Measurements from ENCODE around the gene PTPRE. TPM values are rescaled to one million over a fixed set of nuclear protein-coding genes. Genes with fewer than 3 reads are reported as not detected.

PTPRE gene
- polyA plus RNA-seq, 1 donor (not counting 4 experiments of a cell fraction or from before 2014, with no cell fraction given), result 15.1 TPM

GRCh38 chr10:127882391-127882790 is 24.5 kb upstream of the PTPRE start:
- Histone ChIP-seq H3K9me1 (ENCODE audit: control insufficient read depth, extremely low read depth, insufficient read depth, low read length) (no peaks in the 10 kb centered on the region), H2AFZ (ENCODE audit: control insufficient read depth, low read length) (no peak overlapping the region), H3K4me3 (ENCODE audit: control insufficient read depth in 2 of 3, extremely low read depth in 1 of 3, insufficient read depth in 2 of 3, low read depth in 1 of 3, low read length in 3 of 3) (no peak overlapping the region), H3K36me3 (ENCODE audit: control insufficient read depth in 2 of 2, extremely low read depth in 1 of 2, insufficient read depth in 2 of 2, low read length in 2 of 2) (no peaks in the 10 kb centered on the region), H3K27me3 (ENCODE audit: control insufficient read depth, extremely low read depth, insufficient read depth, low read length) (no peaks in the 10 kb centered on the region), H3K27ac (ENCODE audit: control insufficient read depth, insufficient read depth, low read length) (no peak overlapping the region), H3K4me2 (ENCODE audit: control insufficient read depth, extremely low read depth, insufficient read depth, low read depth, low read length) (no peak overlapping the region), H3K9ac (ENCODE audit: control insufficient read depth, extremely low read depth, insufficient read depth, low read length) (no peak overlapping the region), H4K20me1 (ENCODE audit: control insufficient read depth, extremely low read depth, insufficient read depth, low read length) (no peaks in the 10 kb centered on the region), H3K79me2 (ENCODE audit: control insufficient read depth, insufficient read depth, low read length) (no peaks in the 10 kb centered on the region), H3K9me3 (ENCODE audit: control insufficient read depth, low read depth, low read length) (no peaks in the 10 kb centered on the region), H3K4me1 (ENCODE audit: control insufficient read depth, extremely low read depth, insufficient read depth, low read length) (no peaks in the 10 kb centered on the region)
- TF ChIP-seq CTCF (optimal IDR thresholded peaks at IDR 0.05 in 1 of 3, IDR thresholded peaks at IDR 0.05 in 1 of 3, conservative IDR thresholded peaks at IDR 0.05 in 1 of 3; ENCODE audit: extremely low read depth in 1 of 3, insufficient read depth in 2 of 3, low read length in 3 of 3) (no peak), EZH2 (IDR thresholded peaks at IDR 0.05; ENCODE audit: low read length) (no peak)
- dilution Hi-C loops (cut with MboI; ENCODE audit: extremely low pct_ligation_motif_present, low sequenced_read_pairs), result no loop called here
- FAIRE-seq (no peak), DNase-seq (ENCODE audit: low read depth, low spot score) (no peak)

- H4K20me1 ChIP-seq (ENCODE audit: control insufficient read depth, extremely low read depth, insufficient read depth, low read length), result no peaks in the 10 kb centered on the region
- H3K36me3 ChIP-seq (ENCODE audit: control insufficient read depth in 2 of 2, extremely low read depth in 1 of 2, insufficient read depth in 2 of 2, low read length in 2 of 2), result no peaks in the 10 kb centered on the region
- TF ChIP-seq EZH2 (IDR thresholded peaks at IDR 0.05; ENCODE audit: low read length) (no peak), CTCF (optimal IDR thresholded peaks at IDR 0.05 in 1 of 3, IDR thresholded peaks at IDR 0.05 in 1 of 3, conservative IDR thresholded peaks at IDR 0.05 in 1 of 3; ENCODE audit: extremely low read depth in 1 of 3, insufficient read depth in 2 of 3, low read length in 3 of 3) (no peak)
- no peak overlapping the region for H3K4me2 ChIP-seq (ENCODE audit: control insufficient read depth, extremely low read depth, insufficient read depth, low read depth, low read length)
- H3K79me2 ChIP-seq (ENCODE audit: control insufficient read depth, insufficient read depth, low read length), result no peaks in the 10 kb centered on the region
- DNase-seq (ENCODE audit: low read depth, low spot score), result no peak
- H2AFZ ChIP-seq (ENCODE audit: control insufficient read depth, low read length), result no peak overlapping the region
- no peaks in the 10 kb centered on the region for H3K9me1 ChIP-seq (ENCODE audit: control insufficient read depth, extremely low read depth, insufficient read depth, low read length)
- peaks cover 3% of the 10 kb centered on the region for H3K27me3 ChIP-seq (ENCODE audit: control insufficient read depth, extremely low read depth, insufficient read depth, low read length)
- no peaks in the 10 kb centered on the region for H3K9me3 ChIP-seq (ENCODE audit: control insufficient read depth, low read depth, low read length)
- no peak overlapping the region for H3K4me3 ChIP-seq (ENCODE audit: control insufficient read depth in 2 of 3, extremely low read depth in 1 of 3, insufficient read depth in 2 of 3, low read depth in 1 of 3, low read length in 3 of 3)
- H3K9ac ChIP-seq (ENCODE audit: control insufficient read depth, extremely low read depth, insufficient read depth, low read length), result no peak overlapping the region
- dilution Hi-C loops (cut with MboI; ENCODE audit: extremely low pct_ligation_motif_present, low sequenced_read_pairs), result no loop called here
- no peak for FAIRE-seq
- no peaks in the 10 kb centered on the region for H3K4me1 ChIP-seq (ENCODE audit: control insufficient read depth, extremely low read depth, insufficient read depth, low read length)
- no peak overlapping the region for H3K27ac ChIP-seq (ENCODE audit: control insufficient read depth, insufficient read depth, low read length)
Observed at GRCh38 chr10:127882801-127883459, 24.0 kb upstream of the PTPRE start.

Measured in keratinocyte (primary cell).